ENCODE results near the gene VIPR2.

Gene VIPR2

DNA sequence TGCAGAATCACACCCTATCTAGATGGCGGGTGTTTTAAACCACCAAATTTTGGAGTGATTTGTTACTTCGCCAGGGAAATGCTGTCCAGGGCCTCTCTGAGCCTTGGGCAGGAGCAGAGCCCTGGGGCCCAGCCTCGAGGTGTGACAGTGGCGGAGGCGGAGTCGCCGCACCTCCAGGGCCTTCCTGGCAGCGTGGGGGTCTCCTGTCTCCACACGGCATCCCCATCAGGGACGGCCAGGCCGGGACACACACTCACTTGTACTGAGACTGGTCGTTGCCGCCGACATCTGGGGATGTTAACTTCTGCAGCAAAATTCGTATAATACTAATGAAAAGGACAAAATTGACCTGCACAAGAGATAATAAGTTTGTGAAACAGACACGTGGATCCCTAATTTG lies 110.7 kb downstream of the VIPR2 start:
- no peak for DNase-seq (ENCODE audit: extremely low read depth, low read depth)
- no peak overlapping the region for H3K4me3 ChIP-seq (replicated peaks; ENCODE audit: low read depth, low read length)
- TF ChIP-seq, protein P1, sequence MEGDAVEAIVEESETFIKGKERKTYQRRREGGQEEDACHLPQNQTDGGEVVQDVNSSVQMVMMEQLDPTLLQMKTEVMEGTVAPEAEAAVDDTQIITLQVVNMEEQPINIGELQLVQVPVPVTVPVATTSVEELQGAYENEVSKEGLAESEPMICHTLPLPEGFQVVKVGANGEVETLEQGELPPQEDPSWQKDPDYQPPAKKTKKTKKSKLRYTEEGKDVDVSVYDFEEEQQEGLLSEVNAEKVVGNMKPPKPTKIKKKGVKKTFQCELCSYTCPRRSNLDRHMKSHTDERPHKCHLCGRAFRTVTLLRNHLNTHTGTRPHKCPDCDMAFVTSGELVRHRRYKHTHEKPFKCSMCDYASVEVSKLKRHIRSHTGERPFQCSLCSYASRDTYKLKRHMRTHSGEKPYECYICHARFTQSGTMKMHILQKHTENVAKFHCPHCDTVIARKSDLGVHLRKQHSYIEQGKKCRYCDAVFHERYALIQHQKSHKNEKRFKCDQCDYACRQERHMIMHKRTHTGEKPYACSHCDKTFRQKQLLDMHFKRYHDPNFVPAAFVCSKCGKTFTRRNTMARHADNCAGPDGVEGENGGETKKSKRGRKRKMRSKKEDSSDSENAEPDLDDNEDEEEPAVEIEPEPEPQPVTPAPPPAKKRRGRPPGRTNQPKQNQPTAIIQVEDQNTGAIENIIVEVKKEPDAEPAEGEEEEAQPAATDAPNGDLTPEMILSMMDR (IDR thresholded peaks at IDR 0.05; ENCODE audit: low read depth, low read length, missing control alignments) = no peak

DNA sequence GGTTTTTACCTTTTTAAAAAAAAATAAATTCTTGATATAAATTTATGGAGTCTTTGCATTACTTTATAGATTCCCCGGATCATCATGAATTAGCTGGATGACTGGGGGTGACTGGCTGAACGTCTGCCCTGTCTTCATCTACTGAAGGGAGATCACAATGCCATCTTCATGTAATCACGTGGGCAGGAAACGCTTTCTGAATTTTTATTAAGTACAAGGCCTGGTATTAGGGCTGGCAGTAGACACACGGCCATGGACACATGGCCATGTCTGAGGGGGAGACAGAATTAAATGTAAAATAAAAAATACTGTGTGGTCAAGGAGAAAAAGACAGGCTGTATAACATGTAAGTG lies 111.2 kb downstream of the VIPR2 start:
- no peak overlapping the region for H3K4me3 ChIP-seq (replicated peaks; ENCODE audit: low read depth, low read length)
- DNase-seq (ENCODE audit: extremely low read depth, low read depth) = no peak
- TF ChIP-seq, protein P1 (IDR thresholded peaks at IDR 0.05; ENCODE audit: low read depth, low read length, missing control alignments) = no peak

DNA sequence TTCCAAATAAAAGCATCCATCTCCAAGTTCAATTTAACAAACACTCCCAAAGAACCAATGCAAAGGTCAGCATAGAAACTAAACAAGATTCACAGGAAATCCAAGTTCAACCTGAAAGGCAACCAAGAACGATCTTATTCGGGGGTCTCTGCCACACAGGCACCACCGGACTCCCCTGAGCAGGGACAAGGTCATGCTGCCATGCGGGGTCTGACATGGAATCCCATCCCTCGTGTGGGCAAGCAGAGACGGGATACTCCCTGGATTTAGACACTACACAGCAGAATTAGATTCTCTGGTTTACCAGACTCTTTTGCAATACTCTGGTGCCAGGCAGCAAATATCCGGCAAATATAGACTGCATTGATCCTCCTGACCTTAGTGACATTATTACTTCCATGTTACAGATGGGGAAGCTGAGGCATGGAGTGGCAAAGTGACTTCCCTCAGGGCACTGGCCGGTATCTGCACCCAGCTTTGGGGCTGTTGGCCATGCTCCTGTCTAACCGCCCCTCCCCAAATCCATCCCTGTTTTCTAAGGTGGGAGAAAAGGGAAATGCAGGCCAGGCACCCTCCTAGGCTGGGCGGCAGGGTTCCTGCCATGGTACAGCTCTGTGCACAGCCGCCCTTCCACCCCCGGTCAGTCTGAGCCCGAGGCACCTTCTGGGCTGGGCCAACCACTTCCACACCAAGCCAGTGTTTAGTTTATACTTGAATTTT lies 111.8 kb downstream of the VIPR2 start:
- TF ChIP-seq, protein P1 (IDR thresholded peaks at IDR 0.05; ENCODE audit: low read depth, low read length, missing control alignments) = no peak
- H3K4me3 ChIP-seq (replicated peaks; ENCODE audit: low read depth, low read length) = no peak overlapping the region
- DNase-seq (ENCODE audit: extremely low read depth, low read depth) = no peak

DNA sequence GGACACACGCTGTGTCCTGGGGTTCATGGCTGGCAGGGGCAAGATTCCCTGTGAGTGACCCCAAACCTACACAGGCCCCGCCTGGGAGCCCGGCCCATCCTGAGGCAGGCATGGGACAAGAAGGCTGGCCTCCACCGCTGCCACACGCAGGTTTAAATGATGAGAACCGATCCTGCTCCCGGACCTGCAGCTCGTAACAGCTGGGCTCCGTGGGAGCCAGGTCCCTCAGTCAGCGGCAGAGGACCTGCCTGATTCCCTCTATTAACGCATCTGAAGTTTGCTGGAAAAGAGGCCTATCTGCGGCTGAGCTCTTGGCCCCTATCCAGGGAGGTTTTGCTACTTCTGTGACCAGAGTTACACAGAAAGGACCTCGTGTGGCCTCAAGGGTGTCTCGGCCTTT lies 112.3 kb downstream of the VIPR2 start:
- DNase-seq (ENCODE audit: extremely low read depth, low read depth) = no peak
- no peak overlapping the region for H3K4me3 ChIP-seq (replicated peaks; ENCODE audit: low read depth, low read length)
- TF ChIP-seq, protein P1 (IDR thresholded peaks at IDR 0.05; ENCODE audit: low read depth, low read length, missing control alignments) = no peak

DNA sequence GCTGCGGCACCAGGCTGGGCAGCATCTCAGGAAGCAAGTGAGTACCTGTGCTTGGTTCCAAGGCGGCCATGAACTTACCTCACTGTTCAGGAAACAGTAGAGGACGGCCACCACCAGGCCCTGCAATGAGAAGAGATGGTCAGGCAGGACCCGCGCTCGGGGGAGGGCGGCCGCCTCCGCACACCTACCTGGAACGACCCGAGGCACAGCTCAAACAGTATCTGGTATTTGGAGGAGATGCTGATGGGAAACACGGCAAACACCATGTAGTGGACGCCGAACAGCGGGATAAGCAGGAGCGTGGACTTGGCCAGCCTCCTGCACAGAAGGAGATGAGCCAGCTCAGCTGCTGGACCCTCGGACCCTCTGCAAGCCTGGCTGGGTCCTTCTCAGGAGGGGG lies 112.9 kb downstream of the VIPR2 start:
- H3K4me3 ChIP-seq (replicated peaks; ENCODE audit: low read depth, low read length) = no peak overlapping the region
- TF ChIP-seq, protein P1 (IDR thresholded peaks at IDR 0.05; ENCODE audit: low read depth, low read length, missing control alignments) = no peak
- DNase-seq (ENCODE audit: extremely low read depth, low read depth) = no peak

DNA sequence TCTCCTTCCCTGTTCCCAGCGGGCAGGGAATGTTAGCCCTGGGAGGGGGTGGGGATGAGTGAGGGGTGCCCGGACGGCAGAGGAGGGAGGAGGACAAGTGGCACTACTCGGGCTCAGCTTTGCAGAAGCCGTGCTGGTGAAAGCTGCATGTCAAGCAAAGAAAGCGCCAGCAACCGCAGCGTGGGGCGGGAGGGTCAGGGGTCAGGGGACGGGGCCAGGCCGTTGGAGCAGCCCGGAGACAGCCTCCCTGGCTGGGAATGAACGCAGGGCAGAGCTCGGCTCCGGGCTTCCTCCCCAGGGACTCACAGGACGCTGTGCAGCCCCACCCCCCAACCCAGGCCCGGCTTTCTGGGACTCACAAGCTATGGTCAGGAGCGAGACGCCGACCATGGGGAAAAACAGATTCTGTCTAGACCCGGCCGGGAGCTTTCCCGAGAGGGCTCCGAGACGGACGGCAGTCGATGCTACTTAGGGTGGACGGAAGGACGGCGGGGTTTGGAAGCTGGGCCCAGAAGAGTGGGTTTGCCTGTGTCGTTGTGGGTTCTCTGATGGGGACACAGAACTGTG lies 113.4 kb downstream of the VIPR2 start:
- no peak for DNase-seq (ENCODE audit: extremely low read depth, low read depth)
- no peak overlapping the region for H3K4me3 ChIP-seq (replicated peaks; ENCODE audit: low read depth, low read length)
- TF ChIP-seq, protein P1 (IDR thresholded peaks at IDR 0.05; ENCODE audit: low read depth, low read length, missing control alignments) = no peak

All from HFF-Myc (cell line).